ENCODE measurements around the gene PAPPA. TPM values are rescaled to one million over a fixed set of nuclear protein-coding genes. Genes with fewer than 3 reads are reported as not detected.

Gene PAPPA
- total and polyA plus RNA-seq, 2 of the 8 experiments (the other 6 are each of a cell fraction or from before 2014, with no cell fraction given), result 0.18 to 0.63 TPM

DNA sequence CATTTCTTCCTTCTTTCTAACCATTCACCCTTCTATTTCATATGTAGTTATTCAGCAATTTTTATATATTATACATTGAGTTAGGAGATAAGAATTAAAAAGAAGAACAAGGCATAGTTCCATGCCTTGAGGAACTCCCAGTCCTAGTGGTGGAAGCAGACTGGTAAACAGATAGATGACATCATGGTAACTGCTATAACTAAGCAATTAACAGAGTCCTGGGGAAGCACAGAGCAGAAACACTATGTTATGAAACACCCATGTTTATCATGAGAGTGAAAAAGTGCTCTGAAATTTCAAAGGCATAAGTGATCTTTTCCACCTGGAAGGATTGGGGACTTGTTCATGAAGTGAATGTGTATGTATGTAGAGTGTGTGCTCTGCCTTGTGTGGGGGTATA lies 14.6 kb downstream of the PAPPA start (continued):
- no peak for TF ChIP-seq HDAC2 (IDR thresholded peaks at IDR 0.05; ENCODE audit: borderline replicate concordance in 1 of 2, low read depth in 2 of 2, low read length in 2 of 2)
- no peak for TF ChIP-seq KDM4A (IDR thresholded peaks at IDR 0.05; ENCODE audit: low read depth, low read length, severe bottlenecking)
- TF ChIP-seq, protein P1, sequence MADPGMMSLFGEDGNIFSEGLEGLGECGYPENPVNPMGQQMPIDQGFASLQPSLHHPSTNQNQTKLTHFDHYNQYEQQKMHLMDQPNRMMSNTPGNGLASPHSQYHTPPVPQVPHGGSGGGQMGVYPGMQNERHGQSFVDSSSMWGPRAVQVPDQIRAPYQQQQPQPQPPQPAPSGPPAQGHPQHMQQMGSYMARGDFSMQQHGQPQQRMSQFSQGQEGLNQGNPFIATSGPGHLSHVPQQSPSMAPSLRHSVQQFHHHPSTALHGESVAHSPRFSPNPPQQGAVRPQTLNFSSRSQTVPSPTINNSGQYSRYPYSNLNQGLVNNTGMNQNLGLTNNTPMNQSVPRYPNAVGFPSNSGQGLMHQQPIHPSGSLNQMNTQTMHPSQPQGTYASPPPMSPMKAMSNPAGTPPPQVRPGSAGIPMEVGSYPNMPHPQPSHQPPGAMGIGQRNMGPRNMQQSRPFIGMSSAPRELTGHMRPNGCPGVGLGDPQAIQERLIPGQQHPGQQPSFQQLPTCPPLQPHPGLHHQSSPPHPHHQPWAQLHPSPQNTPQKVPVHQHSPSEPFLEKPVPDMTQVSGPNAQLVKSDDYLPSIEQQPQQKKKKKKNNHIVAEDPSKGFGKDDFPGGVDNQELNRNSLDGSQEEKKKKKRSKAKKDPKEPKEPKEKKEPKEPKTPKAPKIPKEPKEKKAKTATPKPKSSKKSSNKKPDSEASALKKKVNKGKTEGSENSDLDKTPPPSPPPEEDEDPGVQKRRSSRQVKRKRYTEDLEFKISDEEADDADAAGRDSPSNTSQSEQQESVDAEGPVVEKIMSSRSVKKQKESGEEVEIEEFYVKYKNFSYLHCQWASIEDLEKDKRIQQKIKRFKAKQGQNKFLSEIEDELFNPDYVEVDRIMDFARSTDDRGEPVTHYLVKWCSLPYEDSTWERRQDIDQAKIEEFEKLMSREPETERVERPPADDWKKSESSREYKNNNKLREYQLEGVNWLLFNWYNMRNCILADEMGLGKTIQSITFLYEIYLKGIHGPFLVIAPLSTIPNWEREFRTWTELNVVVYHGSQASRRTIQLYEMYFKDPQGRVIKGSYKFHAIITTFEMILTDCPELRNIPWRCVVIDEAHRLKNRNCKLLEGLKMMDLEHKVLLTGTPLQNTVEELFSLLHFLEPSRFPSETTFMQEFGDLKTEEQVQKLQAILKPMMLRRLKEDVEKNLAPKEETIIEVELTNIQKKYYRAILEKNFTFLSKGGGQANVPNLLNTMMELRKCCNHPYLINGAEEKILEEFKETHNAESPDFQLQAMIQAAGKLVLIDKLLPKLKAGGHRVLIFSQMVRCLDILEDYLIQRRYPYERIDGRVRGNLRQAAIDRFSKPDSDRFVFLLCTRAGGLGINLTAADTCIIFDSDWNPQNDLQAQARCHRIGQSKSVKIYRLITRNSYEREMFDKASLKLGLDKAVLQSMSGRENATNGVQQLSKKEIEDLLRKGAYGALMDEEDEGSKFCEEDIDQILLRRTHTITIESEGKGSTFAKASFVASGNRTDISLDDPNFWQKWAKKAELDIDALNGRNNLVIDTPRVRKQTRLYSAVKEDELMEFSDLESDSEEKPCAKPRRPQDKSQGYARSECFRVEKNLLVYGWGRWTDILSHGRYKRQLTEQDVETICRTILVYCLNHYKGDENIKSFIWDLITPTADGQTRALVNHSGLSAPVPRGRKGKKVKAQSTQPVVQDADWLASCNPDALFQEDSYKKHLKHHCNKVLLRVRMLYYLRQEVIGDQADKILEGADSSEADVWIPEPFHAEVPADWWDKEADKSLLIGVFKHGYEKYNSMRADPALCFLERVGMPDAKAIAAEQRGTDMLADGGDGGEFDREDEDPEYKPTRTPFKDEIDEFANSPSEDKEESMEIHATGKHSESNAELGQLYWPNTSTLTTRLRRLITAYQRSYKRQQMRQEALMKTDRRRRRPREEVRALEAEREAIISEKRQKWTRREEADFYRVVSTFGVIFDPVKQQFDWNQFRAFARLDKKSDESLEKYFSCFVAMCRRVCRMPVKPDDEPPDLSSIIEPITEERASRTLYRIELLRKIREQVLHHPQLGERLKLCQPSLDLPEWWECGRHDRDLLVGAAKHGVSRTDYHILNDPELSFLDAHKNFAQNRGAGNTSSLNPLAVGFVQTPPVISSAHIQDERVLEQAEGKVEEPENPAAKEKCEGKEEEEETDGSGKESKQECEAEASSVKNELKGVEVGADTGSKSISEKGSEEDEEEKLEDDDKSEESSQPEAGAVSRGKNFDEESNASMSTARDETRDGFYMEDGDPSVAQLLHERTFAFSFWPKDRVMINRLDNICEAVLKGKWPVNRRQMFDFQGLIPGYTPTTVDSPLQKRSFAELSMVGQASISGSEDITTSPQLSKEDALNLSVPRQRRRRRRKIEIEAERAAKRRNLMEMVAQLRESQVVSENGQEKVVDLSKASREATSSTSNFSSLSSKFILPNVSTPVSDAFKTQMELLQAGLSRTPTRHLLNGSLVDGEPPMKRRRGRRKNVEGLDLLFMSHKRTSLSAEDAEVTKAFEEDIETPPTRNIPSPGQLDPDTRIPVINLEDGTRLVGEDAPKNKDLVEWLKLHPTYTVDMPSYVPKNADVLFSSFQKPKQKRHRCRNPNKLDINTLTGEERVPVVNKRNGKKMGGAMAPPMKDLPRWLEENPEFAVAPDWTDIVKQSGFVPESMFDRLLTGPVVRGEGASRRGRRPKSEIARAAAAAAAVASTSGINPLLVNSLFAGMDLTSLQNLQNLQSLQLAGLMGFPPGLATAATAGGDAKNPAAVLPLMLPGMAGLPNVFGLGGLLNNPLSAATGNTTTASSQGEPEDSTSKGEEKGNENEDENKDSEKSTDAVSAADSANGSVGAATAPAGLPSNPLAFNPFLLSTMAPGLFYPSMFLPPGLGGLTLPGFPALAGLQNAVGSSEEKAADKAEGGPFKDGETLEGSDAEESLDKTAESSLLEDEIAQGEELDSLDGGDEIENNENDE (IDR thresholded peaks at IDR 0.05; ENCODE audit: insufficient replicate concordance, low read length), result no peak
- TF ChIP-seq ZNF274 (IDR thresholded peaks at IDR 0.05; ENCODE audit: borderline replicate concordance, extremely low read depth, low read length), result no peak
- no peak for TF ChIP-seq POLR2AphosphoS5 (IDR thresholded peaks at IDR 0.05; ENCODE audit: low read depth, low read length)

Data from H1 (cell line).